Fibroblast of lung (primary cell): ENCODE data around the gene AFF2. TPM values are rescaled to one million over a fixed set of nuclear protein-coding genes. Genes with fewer than 3 reads are reported as not detected.

Source experiments
- DNase-seq, 2 donors: peaks; one replicate each; pipeline versions ENCODE4 v3.0.0 to v3.0.0-alpha.2; 2010; ENCODE audit warnings: low read depth in 2 of 2
- H2AFZ ChIP-seq: 2 replicates; pipeline ENCODE4 v1.5.1; 2012; ENCODE audit warnings: low read length, control low read depth, inconsistent platforms
- H3K27ac ChIP-seq: 2 replicates; pipeline ENCODE4 v1.5.1; 2011; ENCODE audit warnings: low read length, control low read depth; ENCODE audit not compliant: insufficient read depth
- H3K27me3 ChIP-seq: 2 replicates; pipeline ENCODE4 v1.5.1; 2011; ENCODE audit warnings: mild to moderate bottlenecking, low read length; ENCODE audit not compliant: control insufficient read depth, insufficient read depth
- H3K36me3 ChIP-seq: 2 replicates; pipeline ENCODE4 v1.5.1; 2011; ENCODE audit warnings: low read length; ENCODE audit not compliant: control insufficient read depth, insufficient read depth
- H3K4me1 ChIP-seq: 2 replicates; pipeline ENCODE4 v1.5.1; 2011; ENCODE audit warnings: low read length; ENCODE audit not compliant: control insufficient read depth, insufficient read depth; ENCODE audit errors: extremely low read depth
- H3K4me2 ChIP-seq: 2 replicates; pipeline ENCODE4 v1.5.1; 2011; ENCODE audit warnings: low read length, control low read depth; ENCODE audit not compliant: insufficient read depth; ENCODE audit errors: extremely low read depth
- H3K4me3 ChIP-seq, 4 experiments: fragments of 200-600 bp in 1 of 4; sonication (generic) in 1 of 4; replicated peaks in 1 of 4; 2 replicates each; pipeline ENCODE4 v1.5.1; 2011 to 2016; ENCODE audit warnings: low read length in 4 of 4, low read depth in 3 of 4, mild to moderate bottlenecking in 3 of 4, control low read depth in 2 of 4, inconsistent platforms in 1 of 4, mixed read lengths in 1 of 4; ENCODE audit not compliant: insufficient read depth in 1 of 4; ENCODE audit errors: control extremely low read depth in 1 of 4
- H3K79me2 ChIP-seq: 2 replicates; pipeline ENCODE4 v1.5.1; 2012; ENCODE audit warnings: mild to moderate bottlenecking, low read length, inconsistent platforms; ENCODE audit not compliant: control insufficient read depth, insufficient read depth
- H3K9ac ChIP-seq: 2 replicates; pipeline ENCODE4 v1.5.1; 2011; ENCODE audit warnings: mild to moderate bottlenecking, low read length, control low read depth; ENCODE audit not compliant: insufficient read depth
- H3K9me3 ChIP-seq: 2 replicates; pipeline ENCODE4 v1.5.1; 2012; ENCODE audit warnings: low read depth, low read length; ENCODE audit not compliant: control insufficient read depth, insufficient read depth
- H4K20me1 ChIP-seq: 2 replicates; pipeline ENCODE4 v1.5.1; 2011; ENCODE audit warnings: low read length; ENCODE audit not compliant: control insufficient read depth, insufficient read depth; ENCODE audit errors: extremely low read depth
- CTCF ChIP-seq, 2 donors: IDR thresholded peaks in 1 of 2; conservative IDR thresholded peaks in 1 of 2; 1 replicate in 1 of 2; 2 replicates in 1 of 2; pipeline ENCODE4 v1.5.1; 2011 to 2012; ENCODE audit warnings: low read length in 2 of 2, control low read depth in 1 of 2, inconsistent platforms in 1 of 2, low read depth in 1 of 2, mild to moderate bottlenecking in 1 of 2
- EZH2 ChIP-seq: IDR thresholded peaks from 2 replicates; pipeline ENCODE4 v1.5.1; 2012; ENCODE audit warnings: low read length, control low read depth, mild to moderate bottlenecking; ENCODE audit errors: missing control alignments
- polyA plus RNA-seq, 2 donors: library from polyadenylated mRNA; depleted of rRNA in 1 of 2; stranded (reverse) in 1 of 2; unstranded in 1 of 2; fragments of >200 nt; gene quantifications; 2 replicates each; pipeline ENCODE4 v1.2.1, GENCODE V29; 2011 to 2012; ENCODE audit warnings: missing spikeins in 1 of 2
- total RNA-seq: library from RNA; depleted of rRNA; stranded (reverse); fragments of >200 nt; gene quantifications from 2 replicates; pipeline ENCODE4 v1.2.1, GENCODE V29; 2014

The AFF2 gene
- total and polyA plus RNA-seq, 2 donors (not counting 1 experiment from before 2014, with no cell fraction given), result under 0.01 to 0.05 TPM

GRCh38 chrX:148555571-148556243 lies 55.3 kb downstream of the AFF2 start:
- Histone ChIP-seq H3K36me3 (no peaks in the 10 kb centered on the region), H3K79me2 (no peaks in the 10 kb centered on the region), H2AFZ (no peak overlapping the region), H3K9ac (no peak overlapping the region), H3K4me1 (no peaks in the 10 kb centered on the region), H3K27ac (no peak overlapping the region), H4K20me1 (no peaks in the 10 kb centered on the region), H3K4me2 (no peak overlapping the region), H3K9me3 (no peaks in the 10 kb centered on the region), H3K4me3 (no peak overlapping the region), H3K27me3 (no peaks in the 10 kb centered on the region)
- TF ChIP-seq EZH2, result no peak
- no peak for TF ChIP-seq CTCF (conservative IDR thresholded peaks at IDR 0.05 in 1 of 2, IDR thresholded peaks at IDR 0.05 in 1 of 2; ENCODE audit: low read depth in 1 of 2, low read length in 2 of 2)
- no peak for DNase-seq

GRCh38 chrX:148556498-148556897 lies 56.1 kb downstream of the AFF2 start:
- H3K36me3 ChIP-seq, result no peaks in the 10 kb centered on the region
- no peak for DNase-seq
- H3K9ac ChIP-seq, result no peak overlapping the region
- no peak overlapping the region for H3K4me2 ChIP-seq
- no peaks in the 10 kb centered on the region for H3K4me1 ChIP-seq
- H3K27ac ChIP-seq, result no peak overlapping the region
- H3K27me3 ChIP-seq, result no peaks in the 10 kb centered on the region
- TF ChIP-seq CTCF (conservative IDR thresholded peaks at IDR 0.05 in 1 of 2, IDR thresholded peaks at IDR 0.05 in 1 of 2; ENCODE audit: low read depth in 1 of 2, low read length in 2 of 2) (no peak), EZH2 (no peak)
- H3K9me3 ChIP-seq, result no peaks in the 10 kb centered on the region
- H3K4me3 ChIP-seq, result no peak overlapping the region
- H3K79me2 ChIP-seq, result no peaks in the 10 kb centered on the region
- H4K20me1 ChIP-seq, result no peaks in the 10 kb centered on the region
- no peak overlapping the region for H2AFZ ChIP-seq

GRCh38 chrX:148562846-148563245 lies 62.4 kb downstream of the AFF2 start:
- Histone ChIP-seq H2AFZ (no peak overlapping the region), H3K9me3 (no peaks in the 10 kb centered on the region), H3K27me3 (no peaks in the 10 kb centered on the region), H3K27ac (no peak overlapping the region), H3K4me2 (no peak overlapping the region), H4K20me1 (no peaks in the 10 kb centered on the region), H3K9ac (no peak overlapping the region), H3K36me3 (no peaks in the 10 kb centered on the region), H3K4me1 (no peaks in the 10 kb centered on the region), H3K79me2 (no peaks in the 10 kb centered on the region), H3K4me3 (no peak overlapping the region)
- DNase-seq, result no peak
- no peak for TF ChIP-seq EZH2
- TF ChIP-seq CTCF (conservative IDR thresholded peaks at IDR 0.05 in 1 of 2, IDR thresholded peaks at IDR 0.05 in 1 of 2; ENCODE audit: low read depth in 1 of 2, low read length in 2 of 2), result no peak
